Measurements from ENCODE around the gene OR1Q1. TPM values are rescaled to one million over a fixed set of nuclear protein-coding genes. Genes with fewer than 3 reads are reported as not detected.

Gene OR1Q1
- total and polyA plus RNA-seq, 9 of the 15 experiments (the other 6 are each of a cell fraction or from before 2014, with no cell fraction given), result not detected

DNA sequence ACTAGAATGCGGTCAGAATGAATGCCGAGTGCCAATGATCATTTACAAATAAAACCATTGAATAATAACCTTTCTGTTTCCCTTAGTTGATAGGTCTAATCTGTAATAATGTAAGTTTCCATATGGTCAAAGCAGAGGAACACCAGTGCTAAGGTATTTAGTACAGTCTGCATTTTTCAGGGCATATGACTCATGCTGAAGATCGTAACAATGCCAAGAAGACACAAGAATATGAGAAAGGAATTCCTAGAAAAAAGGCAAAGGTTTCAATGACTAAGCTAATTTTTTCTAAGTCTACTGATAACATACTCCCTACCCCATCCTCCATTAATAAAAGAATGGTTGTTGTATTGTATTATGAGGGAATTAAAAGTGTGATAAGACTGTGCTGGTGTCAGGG, 34.2 kb upstream of the OR1Q1 start (continued):
- TF ChIP-seq, protein P1, sequence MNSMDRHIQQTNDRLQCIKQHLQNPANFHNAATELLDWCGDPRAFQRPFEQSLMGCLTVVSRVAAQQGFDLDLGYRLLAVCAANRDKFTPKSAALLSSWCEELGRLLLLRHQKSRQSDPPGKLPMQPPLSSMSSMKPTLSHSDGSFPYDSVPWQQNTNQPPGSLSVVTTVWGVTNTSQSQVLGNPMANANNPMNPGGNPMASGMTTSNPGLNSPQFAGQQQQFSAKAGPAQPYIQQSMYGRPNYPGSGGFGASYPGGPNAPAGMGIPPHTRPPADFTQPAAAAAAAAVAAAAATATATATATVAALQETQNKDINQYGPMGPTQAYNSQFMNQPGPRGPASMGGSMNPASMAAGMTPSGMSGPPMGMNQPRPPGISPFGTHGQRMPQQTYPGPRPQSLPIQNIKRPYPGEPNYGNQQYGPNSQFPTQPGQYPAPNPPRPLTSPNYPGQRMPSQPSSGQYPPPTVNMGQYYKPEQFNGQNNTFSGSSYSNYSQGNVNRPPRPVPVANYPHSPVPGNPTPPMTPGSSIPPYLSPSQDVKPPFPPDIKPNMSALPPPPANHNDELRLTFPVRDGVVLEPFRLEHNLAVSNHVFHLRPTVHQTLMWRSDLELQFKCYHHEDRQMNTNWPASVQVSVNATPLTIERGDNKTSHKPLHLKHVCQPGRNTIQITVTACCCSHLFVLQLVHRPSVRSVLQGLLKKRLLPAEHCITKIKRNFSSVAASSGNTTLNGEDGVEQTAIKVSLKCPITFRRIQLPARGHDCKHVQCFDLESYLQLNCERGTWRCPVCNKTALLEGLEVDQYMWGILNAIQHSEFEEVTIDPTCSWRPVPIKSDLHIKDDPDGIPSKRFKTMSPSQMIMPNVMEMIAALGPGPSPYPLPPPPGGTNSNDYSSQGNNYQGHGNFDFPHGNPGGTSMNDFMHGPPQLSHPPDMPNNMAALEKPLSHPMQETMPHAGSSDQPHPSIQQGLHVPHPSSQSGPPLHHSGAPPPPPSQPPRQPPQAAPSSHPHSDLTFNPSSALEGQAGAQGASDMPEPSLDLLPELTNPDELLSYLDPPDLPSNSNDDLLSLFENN (IDR thresholded peaks at IDR 0.05; ENCODE audit: low read depth in 2 of 2, low read length in 2 of 2), result no peak
- TF ChIP-seq CBX8 (IDR thresholded peaks at IDR 0.05; ENCODE audit: borderline replicate concordance, extremely low read depth, low read depth, low read length, poor library complexity, severe bottlenecking), result no peak
- TF ChIP-seq RUNX1 (IDR thresholded peaks at IDR 0.05; ENCODE audit: low read depth), result no peak
- TF ChIP-seq FOXA3 (CRISPR knock-in tag; conservative IDR thresholded peaks at IDR 0.05 in 1 of 2, IDR thresholded peaks at IDR 0.05 in 1 of 2), result no peak
- TF ChIP-seq TEAD2 (tag; IDR thresholded peaks at IDR 0.05), result no peak
- TF ChIP-seq SMARCE1 (IDR thresholded peaks at IDR 0.05), result peak; percentile 75; the same call in 1 of the 2 replicates
- TF ChIP-seq MTA2 (IDR thresholded peaks at IDR 0.05; ENCODE audit: low read depth), result no peak; the same call in 1 of the 2 replicates
- TF ChIP-seq HNRNPL (IDR thresholded peaks at IDR 0.05; ENCODE audit: low read depth, low read length), result no peak
- TF ChIP-seq ZNF184 (CRISPR knock-in tag; IDR thresholded peaks at IDR 0.05), result no peak
- no peak for TF ChIP-seq ZNF324 (CRISPR knock-in tag; IDR thresholded peaks at IDR 0.05)
- TF ChIP-seq, protein P2, sequence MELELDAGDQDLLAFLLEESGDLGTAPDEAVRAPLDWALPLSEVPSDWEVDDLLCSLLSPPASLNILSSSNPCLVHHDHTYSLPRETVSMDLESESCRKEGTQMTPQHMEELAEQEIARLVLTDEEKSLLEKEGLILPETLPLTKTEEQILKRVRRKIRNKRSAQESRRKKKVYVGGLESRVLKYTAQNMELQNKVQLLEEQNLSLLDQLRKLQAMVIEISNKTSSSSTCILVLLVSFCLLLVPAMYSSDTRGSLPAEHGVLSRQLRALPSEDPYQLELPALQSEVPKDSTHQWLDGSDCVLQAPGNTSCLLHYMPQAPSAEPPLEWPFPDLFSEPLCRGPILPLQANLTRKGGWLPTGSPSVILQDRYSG (tag; conservative IDR thresholded peaks at IDR 0.05; ENCODE audit: low read depth), result no peak
- TF ChIP-seq TAF15 (IDR thresholded peaks at IDR 0.05; ENCODE audit: low read depth, low read length), result no peak
- TF ChIP-seq BRD9 (IDR thresholded peaks at IDR 0.05; ENCODE audit: low read depth, partially characterized antibody), result peak; percentile 53
- no peak for TF ChIP-seq MCM5 (IDR thresholded peaks at IDR 0.05; ENCODE audit: low read depth)
- no peak for TF ChIP-seq PHB (CRISPR knock-in tag; IDR thresholded peaks at IDR 0.05)
- TF ChIP-seq ZBTB7A (IDR thresholded peaks at IDR 0.05; ENCODE audit: borderline replicate concordance, control insufficient read depth, low read depth, low read length), result no peak
- TF ChIP-seq, protein P3, sequence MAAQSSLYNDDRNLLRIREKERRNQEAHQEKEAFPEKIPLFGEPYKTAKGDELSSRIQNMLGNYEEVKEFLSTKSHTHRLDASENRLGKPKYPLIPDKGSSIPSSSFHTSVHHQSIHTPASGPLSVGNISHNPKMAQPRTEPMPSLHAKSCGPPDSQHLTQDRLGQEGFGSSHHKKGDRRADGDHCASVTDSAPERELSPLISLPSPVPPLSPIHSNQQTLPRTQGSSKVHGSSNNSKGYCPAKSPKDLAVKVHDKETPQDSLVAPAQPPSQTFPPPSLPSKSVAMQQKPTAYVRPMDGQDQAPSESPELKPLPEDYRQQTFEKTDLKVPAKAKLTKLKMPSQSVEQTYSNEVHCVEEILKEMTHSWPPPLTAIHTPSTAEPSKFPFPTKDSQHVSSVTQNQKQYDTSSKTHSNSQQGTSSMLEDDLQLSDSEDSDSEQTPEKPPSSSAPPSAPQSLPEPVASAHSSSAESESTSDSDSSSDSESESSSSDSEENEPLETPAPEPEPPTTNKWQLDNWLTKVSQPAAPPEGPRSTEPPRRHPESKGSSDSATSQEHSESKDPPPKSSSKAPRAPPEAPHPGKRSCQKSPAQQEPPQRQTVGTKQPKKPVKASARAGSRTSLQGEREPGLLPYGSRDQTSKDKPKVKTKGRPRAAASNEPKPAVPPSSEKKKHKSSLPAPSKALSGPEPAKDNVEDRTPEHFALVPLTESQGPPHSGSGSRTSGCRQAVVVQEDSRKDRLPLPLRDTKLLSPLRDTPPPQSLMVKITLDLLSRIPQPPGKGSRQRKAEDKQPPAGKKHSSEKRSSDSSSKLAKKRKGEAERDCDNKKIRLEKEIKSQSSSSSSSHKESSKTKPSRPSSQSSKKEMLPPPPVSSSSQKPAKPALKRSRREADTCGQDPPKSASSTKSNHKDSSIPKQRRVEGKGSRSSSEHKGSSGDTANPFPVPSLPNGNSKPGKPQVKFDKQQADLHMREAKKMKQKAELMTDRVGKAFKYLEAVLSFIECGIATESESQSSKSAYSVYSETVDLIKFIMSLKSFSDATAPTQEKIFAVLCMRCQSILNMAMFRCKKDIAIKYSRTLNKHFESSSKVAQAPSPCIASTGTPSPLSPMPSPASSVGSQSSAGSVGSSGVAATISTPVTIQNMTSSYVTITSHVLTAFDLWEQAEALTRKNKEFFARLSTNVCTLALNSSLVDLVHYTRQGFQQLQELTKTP (IDR thresholded peaks at IDR 0.05; ENCODE audit: low read depth in 1 of 2, partially characterized antibody in 2 of 2), result no peak
- peak; percentile 80 for TF ChIP-seq ARID1B (IDR thresholded peaks at IDR 0.05)
- no peak for TF ChIP-seq ZNF561 (CRISPR knock-in tag; conservative IDR thresholded peaks at IDR 0.05)
- no peak for TF ChIP-seq SP1 (CRISPR knock-in tag; IDR thresholded peaks at IDR 0.05)
- TF ChIP-seq ZC3H8 (IDR thresholded peaks at IDR 0.05), result no peak
- no peak for TF ChIP-seq CXXC5 (CRISPR knock-in tag; IDR thresholded peaks at IDR 0.05)
